Hepatocyte (in vitro differentiated cells): ENCODE results near the gene OTULIN.

Experiments used
- EZH2phosphoT487 ChIP-seq: fragments of 200-600 bp; sonication (generic); IDR thresholded peaks from one replicate; pipeline ENCODE4 v1.6.1; 2018; ENCODE audit warnings: antibody characterized with exemption, mild to moderate bottlenecking, low read depth, moderate library complexity; ENCODE audit not compliant: unreplicated experiment, severe bottlenecking
- TF ChIP-seq, protein P1 (sequence below): fragments of 200-600 bp; sonication (generic); IDR thresholded peaks from 2 replicates; pipeline ENCODE4 v1.5.1; 2016; ENCODE audit warnings: antibody characterized with exemption, mild to moderate bottlenecking; ENCODE audit not compliant: poor library complexity

DNA sequence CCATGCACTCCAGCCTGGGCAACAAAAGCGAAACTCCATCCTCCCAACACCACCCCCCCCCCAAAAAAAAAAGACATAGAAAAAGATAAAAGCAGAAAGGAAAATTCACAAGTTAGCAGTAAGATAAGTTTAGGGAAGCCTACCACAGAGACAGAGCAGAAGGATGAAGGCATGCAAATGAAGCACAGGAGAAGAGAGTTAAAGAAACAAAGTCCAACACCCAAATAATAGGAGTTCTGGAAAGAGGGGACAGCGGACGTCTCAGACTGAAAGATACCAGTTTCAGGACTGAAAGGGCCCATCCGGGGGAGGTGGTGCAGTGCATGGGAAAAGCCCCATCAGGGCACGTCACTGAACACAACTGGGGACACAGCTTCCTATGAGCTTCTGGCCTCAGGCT is 54.3 kb downstream of the OTULIN start:
- TF ChIP-seq, protein P1, sequence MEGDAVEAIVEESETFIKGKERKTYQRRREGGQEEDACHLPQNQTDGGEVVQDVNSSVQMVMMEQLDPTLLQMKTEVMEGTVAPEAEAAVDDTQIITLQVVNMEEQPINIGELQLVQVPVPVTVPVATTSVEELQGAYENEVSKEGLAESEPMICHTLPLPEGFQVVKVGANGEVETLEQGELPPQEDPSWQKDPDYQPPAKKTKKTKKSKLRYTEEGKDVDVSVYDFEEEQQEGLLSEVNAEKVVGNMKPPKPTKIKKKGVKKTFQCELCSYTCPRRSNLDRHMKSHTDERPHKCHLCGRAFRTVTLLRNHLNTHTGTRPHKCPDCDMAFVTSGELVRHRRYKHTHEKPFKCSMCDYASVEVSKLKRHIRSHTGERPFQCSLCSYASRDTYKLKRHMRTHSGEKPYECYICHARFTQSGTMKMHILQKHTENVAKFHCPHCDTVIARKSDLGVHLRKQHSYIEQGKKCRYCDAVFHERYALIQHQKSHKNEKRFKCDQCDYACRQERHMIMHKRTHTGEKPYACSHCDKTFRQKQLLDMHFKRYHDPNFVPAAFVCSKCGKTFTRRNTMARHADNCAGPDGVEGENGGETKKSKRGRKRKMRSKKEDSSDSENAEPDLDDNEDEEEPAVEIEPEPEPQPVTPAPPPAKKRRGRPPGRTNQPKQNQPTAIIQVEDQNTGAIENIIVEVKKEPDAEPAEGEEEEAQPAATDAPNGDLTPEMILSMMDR = no peak
- no peak for TF ChIP-seq EZH2phosphoT487
